HepG2 (cell line): ENCODE measurements around the gene SLC25A51.

ENCODE experiments used
- CEBPB ChIP-seq: IDR thresholded peaks from 2 replicates; pipeline ENCODE4 v1.6.1; 2011; ENCODE audit warnings: low read depth, low read length, improper control_type of control experiment, borderline replicate concordance
- CEBPZ ChIP-seq: IDR thresholded peaks from 2 replicates; pipeline ENCODE4 v1.6.1; 2012; ENCODE audit warnings: low read length, improper control_type of control experiment
- FOXJ3 ChIP-seq: sonication (generic); formaldehyde crosslinking; IDR thresholded peaks from 2 replicates; pipeline ENCODE4 v1.4.0; 2020; ENCODE audit warnings: missing genetic modification reagents, mild to moderate bottlenecking, borderline replicate concordance
- HCFC1 ChIP-seq: fragments of 150-350 bp; IDR thresholded peaks from 2 replicates; pipeline ENCODE4 v1.6.1; 2014; ENCODE audit warnings: low read depth, low read length
- NCOA2 ChIP-seq: sonication (generic); formaldehyde crosslinking; IDR thresholded peaks from 2 replicates; pipeline ENCODE4 v1.8.0; 2022; ENCODE audit warnings: inconsistent platforms
- NR2F2 ChIP-seq: IDR thresholded peaks from 2 replicates; pipeline ENCODE4 v1.6.1; 2012; ENCODE audit warnings: low read depth, inconsistent platforms, borderline replicate concordance
- SNAPC5 ChIP-seq: sonication (generic); formaldehyde crosslinking; IDR thresholded peaks from 2 replicates; pipeline ENCODE4 v1.8.1; 2023; ENCODE audit warnings: mild to moderate bottlenecking, missing genetic modification reagents, borderline replicate concordance
- SP1 ChIP-seq, 2 experiments: fragments of 450-650 bp in 1 of 2; sonication (generic) in 1 of 2; formaldehyde crosslinking in 1 of 2; IDR thresholded peaks; 2 replicates each; pipeline versions ENCODE4 v1.4.0 to v1.6.1; 2016 to 2020; ENCODE audit warnings: missing genetic modification reagents in 1 of 2
- SP2 ChIP-seq: sonication (generic); formaldehyde crosslinking; IDR thresholded peaks from 2 replicates; pipeline ENCODE4 v1.5.1; 2020; ENCODE audit warnings: mild to moderate bottlenecking, missing genetic modification reagents
- TP53 ChIP-seq: sonication (generic); formaldehyde crosslinking; conservative IDR thresholded peaks from 2 replicates; pipeline ENCODE4 v1.4.0; 2020; ENCODE audit warnings: missing genetic modification reagents
- ZBTB33 ChIP-seq: sonication (generic); formaldehyde crosslinking; IDR thresholded peaks from 2 replicates; pipeline ENCODE4 v1.4.0; 2020; ENCODE audit warnings: missing genetic modification reagents
- ZNF335 ChIP-seq: sonication (generic); formaldehyde crosslinking; IDR thresholded peaks from 2 replicates; pipeline ENCODE4 v1.4.0; 2020; ENCODE audit warnings: missing genetic modification reagents

DNA sequence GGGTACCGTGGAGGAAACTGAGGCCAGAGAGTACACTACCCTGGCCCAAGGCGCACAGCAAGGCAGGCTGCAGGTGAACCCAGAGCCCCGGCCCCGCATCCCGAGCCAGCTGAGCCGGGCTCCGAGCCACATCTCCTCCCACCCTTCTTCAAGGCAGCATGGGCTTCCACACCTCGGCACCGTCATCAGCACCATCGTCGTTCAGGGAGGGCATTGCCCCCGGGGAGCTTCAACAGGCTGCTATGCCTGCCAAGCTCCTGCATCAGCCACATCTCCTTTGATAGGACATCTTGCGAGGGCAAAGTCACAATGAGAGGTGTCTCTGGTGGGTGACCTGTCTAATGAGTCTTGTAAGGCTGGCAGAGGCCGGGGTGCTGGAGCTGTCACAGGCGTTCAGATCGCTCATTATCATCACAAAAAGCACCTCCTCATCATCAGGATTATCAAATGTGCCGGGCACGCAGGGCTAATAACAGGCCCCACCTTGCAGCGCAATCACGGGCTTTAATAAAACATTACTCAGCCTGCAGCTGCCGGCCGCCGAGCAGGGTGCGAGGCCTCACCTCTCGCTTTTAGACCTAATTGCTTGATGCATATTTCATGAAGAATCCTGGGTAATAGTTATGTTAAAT, 20.0 kb upstream of the SLC25A51 start:
- TF ChIP-seq NCOA2 (CRISPR knock-in tag) (no peak), TP53 (CRISPR knock-in tag) (no peak), SNAPC5 (CRISPR knock-in tag) (no peak), FOXJ3 (CRISPR knock-in tag) (no peak), NR2F2 (no peak), ZNF335 (no peak), SP1 (IDR thresholded peaks at IDR 0.05) (no peak), SP1 (CRISPR knock-in tag; IDR thresholded peaks at IDR 0.05) (no peak), ZBTB33 (no peak), HCFC1 (no peak), CEBPB (no peak), SP2 (CRISPR knock-in tag) (no peak), CEBPZ (no peak)
